Hematopoietic multipotent progenitor cell treated with erythropoietin and hydrocortisone succinate and interleukin-3 and kit ligand, for 6 days (in vitro differentiated cells): ENCODE results near the gene SPARCL1.
"Not testable (repeated sequence)": the region's sequence is repeated elsewhere in the genome, so short reads cannot be mapped to it uniquely, and the experiment has no call there.

Experiments used
- DNase-seq: peaks from one replicate; pipeline ENCODE4 v3.0.0-alpha.2; 2015

SPARCL1 gene

GRCh38 chr4:87433342-87433741, 95.8 kb downstream of the SPARCL1 start:
- no peak for DNase-seq

DNA sequence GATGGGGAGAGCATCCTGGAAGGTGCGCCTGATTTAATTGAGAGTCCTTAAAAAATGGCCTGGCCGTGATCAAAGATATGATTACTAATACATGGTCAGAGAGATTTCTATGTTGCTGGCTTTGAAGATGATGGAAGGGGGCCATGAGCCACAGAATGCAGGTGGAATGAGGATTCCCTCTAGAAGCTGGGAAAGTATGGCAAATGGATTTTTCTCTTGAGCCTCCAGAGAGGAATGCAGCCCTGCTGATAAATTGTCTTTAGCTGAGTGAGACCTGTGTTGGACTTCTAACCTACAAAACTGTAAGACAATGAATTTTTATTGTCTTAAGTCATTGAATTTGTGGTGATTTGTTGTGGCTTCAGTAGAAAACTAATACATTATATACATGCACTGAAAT, 99.1 kb downstream of the SPARCL1 start:
- no peak for DNase-seq

DNA sequence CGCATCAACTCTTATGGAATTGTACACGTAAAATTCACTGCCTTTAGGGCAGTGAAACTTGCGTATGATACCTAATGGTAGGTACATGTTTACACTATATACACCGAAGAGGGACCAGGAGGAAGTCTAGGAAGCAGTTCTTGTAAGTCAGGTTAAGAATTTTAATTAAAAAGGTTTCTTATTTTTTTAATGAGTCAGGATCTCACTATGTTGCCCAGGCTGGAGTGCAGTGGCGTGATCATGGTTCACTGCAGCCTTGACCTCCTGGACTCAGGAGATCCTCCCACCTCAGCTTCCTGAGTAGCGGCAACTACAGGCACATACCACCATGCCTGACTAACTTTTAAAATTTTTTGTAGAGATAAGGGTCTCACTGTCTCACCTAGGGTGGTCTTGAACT, 100.2 kb downstream of the SPARCL1 start:
- DNase-seq: no peak

DNA sequence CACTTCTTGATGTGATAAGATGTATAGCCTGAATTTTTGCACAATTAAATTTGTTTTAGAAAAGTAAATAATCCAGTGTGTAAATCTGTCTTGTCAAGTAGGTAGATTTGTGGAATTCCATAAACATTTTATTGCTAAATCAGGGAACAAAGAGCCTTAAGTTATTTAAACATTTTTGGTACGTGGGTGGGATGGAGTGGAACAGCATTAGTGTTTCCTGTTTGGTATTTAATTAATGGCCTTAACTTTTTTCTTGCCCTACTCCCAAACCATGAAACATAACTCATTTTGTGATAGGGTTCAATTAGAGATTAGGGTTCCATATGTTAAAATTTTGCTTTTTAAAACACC, 101.7 kb downstream of the SPARCL1 start:
- no peak for DNase-seq

DNA sequence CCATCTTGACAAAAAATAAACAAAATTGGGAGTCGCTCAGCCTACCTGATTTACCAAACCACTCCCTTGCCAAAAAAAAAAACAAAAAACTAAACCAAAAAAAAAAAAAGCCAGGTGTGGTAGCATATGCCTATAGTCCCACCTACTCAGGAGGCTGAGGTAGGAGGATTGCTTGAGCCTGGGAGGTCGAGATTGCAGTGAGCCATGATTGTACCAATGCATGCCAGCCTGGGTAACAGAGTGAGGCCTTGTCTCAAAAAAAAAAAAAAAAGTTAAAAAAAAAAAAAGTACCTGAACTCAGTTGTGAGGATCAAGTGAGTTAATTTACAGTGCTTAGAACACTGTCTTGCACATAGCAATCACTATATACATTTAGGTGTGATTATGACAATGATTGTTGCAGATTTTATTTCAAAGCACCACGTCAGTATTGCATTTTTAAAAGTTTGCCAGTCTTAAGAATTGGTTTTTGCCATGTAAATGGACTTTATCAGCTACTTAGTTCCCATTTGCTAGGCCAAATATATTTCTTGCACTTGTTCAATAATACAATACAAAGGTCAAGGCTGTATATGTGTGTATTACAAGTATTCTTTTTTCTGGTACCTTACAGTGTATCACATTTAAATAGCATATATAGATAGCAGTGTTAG, 102.2 kb downstream of the SPARCL1 start:
- DNase-seq: no peak

- DNase-seq: no peak
Observed at GRCh38 chr4:87425711-87426110, 103.5 kb downstream of the SPARCL1 start.

DNA sequence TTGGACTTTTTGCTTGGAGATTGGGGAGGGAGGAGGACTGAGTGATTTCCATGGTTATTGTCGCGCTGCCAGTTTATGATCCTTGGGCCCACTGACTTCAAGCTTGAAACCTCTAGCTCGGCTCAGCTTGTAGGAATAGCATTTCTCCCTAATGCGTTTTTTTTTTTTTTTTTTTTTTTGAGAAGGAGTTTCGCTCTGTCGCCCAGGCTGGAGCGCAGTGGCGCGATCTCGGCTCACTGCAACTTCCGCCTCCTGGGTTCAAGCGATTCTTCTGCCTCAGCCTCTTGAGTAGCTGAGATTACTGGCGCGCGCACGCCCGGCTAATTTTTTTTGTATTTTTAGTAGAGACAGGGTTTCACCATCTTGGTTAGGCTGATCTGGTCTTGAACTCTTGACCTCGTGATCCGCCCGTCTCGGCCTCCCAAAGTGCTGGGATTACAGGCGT, 105.1 kb downstream of the SPARCL1 start:
- DNase-seq: not testable (repeated sequence)
